Activated T-cell treated with anti-CD3 and anti-CD28 coated beads, Interleukin-2, amount 50 U/mL, for 4 hours (primary cell): Measurements from ENCODE around the gene FILIP1L. TPM values are rescaled to one million over a fixed set of nuclear protein-coding genes. Genes with fewer than 3 reads are reported as not detected.

Experiments used
- ATAC-seq, 2 donors: fragments of 200-7000 bp; cut with Tn5 transposase; one replicate each; pipeline ENCODE4 v1.10.0; 2021
- DNase-seq: peaks from one replicate; pipeline ENCODE4 v3.0.0-alpha.2; 2020
- H3K27me3 Mint-ChIP-seq: one replicate; pipeline ENCODE4 v1.8.0; 2021; ENCODE audit warnings: low read depth, mixed read lengths
- H3K36me3 Mint-ChIP-seq: one replicate; pipeline ENCODE4 v1.8.0; 2022; ENCODE audit warnings: mixed read lengths; ENCODE audit not compliant: insufficient read depth
- H3K4me1 Mint-ChIP-seq: one replicate; pipeline ENCODE4 v1.8.0; 2021; ENCODE audit warnings: low read depth, mixed read lengths
- H3K4me3 Mint-ChIP-seq: one replicate; pipeline ENCODE4 v1.8.0; 2021; ENCODE audit warnings: mild to moderate bottlenecking, moderate library complexity, mixed read lengths
- H3K9me3 Mint-ChIP-seq: one replicate; pipeline ENCODE4 v1.8.0; 2021; ENCODE audit warnings: mixed read lengths
- total RNA-seq, 3 donors: library from RNA; stranded (reverse); gene quantifications; one replicate each; pipeline ENCODE4 v1.2.1, GENCODE V29; 2021

Gene FILIP1L
- total RNA-seq, 3 donors from 2014 or later, result 0.08 to 0.28 TPM; not detected in 1

GRCh38 chr3:99862208-99862607 is 252.1 kb downstream of the FILIP1L start:
- ATAC-seq, result no peak

GRCh38 chr3:99861216-99861615 is 253.1 kb downstream of the FILIP1L start:
- ATAC-seq, result no peak
- peaks cover 10% of the 10 kb centered on the region for H3K4me1 Mint-ChIP-seq

More at GRCh38 chr3:99862208-99862607, 252.1 kb downstream of the FILIP1L start:
- DNase-seq, result no peak
- peaks cover 18% of the 10 kb centered on the region for H3K36me3 Mint-ChIP-seq
- no peaks in the 10 kb centered on the region for H3K27me3 Mint-ChIP-seq
- no peaks in the 10 kb centered on the region for H3K9me3 Mint-ChIP-seq
- peaks cover 18% of the 10 kb centered on the region for H3K4me1 Mint-ChIP-seq
- no peak overlapping the region for H3K4me3 Mint-ChIP-seq

GRCh38 chr3:99859825-99860224 is 254.5 kb downstream of the FILIP1L start:
- Mint-ChIP-seq H3K4me3 (no peak overlapping the region), H3K36me3 (peaks cover 26% of the 10 kb centered on the region), H3K27me3 (no peaks in the 10 kb centered on the region), H3K4me1 (peaks cover 4% of the 10 kb centered on the region), H3K9me3 (no peaks in the 10 kb centered on the region)
- DNase-seq, result no peak
- no peak for ATAC-seq

More at GRCh38 chr3:99861216-99861615, 253.1 kb downstream of the FILIP1L start:
- Mint-ChIP-seq H3K27me3 (no peaks in the 10 kb centered on the region), H3K4me3 (no peak overlapping the region), H3K36me3 (peaks cover 18% of the 10 kb centered on the region), H3K9me3 (no peaks in the 10 kb centered on the region)
- no peak for DNase-seq

GRCh38 chr3:99858469-99858868 is 255.8 kb downstream of the FILIP1L start:
- DNase-seq (no peak), ATAC-seq (no peak)
- no peaks in the 10 kb centered on the region for H3K9me3 Mint-ChIP-seq
- no peak overlapping the region for H3K4me3 Mint-ChIP-seq
- H3K27me3 Mint-ChIP-seq, result no peaks in the 10 kb centered on the region
- H3K4me1 Mint-ChIP-seq, result peaks cover 4% of the 10 kb centered on the region
- peaks cover 28% of the 10 kb centered on the region for H3K36me3 Mint-ChIP-seq

- DNase-seq, result no peak
- H3K4me3 Mint-ChIP-seq, result no peak overlapping the region
- peaks cover 2% of the 10 kb centered on the region for H3K4me1 Mint-ChIP-seq
- ATAC-seq, result no peak
- H3K36me3 Mint-ChIP-seq, result peaks cover 21% of the 10 kb centered on the region
- H3K9me3 Mint-ChIP-seq, result no peaks in the 10 kb centered on the region
- no peaks in the 10 kb centered on the region for H3K27me3 Mint-ChIP-seq
Measured at GRCh38 chr3:99857278-99857677, 257.0 kb downstream of the FILIP1L start.

GRCh38 chr3:99856437-99857220 is 257.7 kb downstream of the FILIP1L start:
- ATAC-seq, result peak; percentile 86 to 87

GRCh38 chr3:99855900-99856299 is 258.4 kb downstream of the FILIP1L start:
- Mint-ChIP-seq H3K27me3 (no peaks in the 10 kb centered on the region), H3K4me3 (no peak overlapping the region), H3K9me3 (no peaks in the 10 kb centered on the region), H3K36me3 (peaks cover 17% of the 10 kb centered on the region), H3K4me1 (peaks cover 2% of the 10 kb centered on the region)
- DNase-seq (no peak), ATAC-seq (no peak)

More at GRCh38 chr3:99856437-99857220, 257.7 kb downstream of the FILIP1L start:
- DNase-seq, result no peak
- Mint-ChIP-seq H3K27me3 (no peaks in the 10 kb centered on the region), H3K36me3 (peaks cover 22% of the 10 kb centered on the region), H3K4me3 (no peak overlapping the region), H3K4me1 (peaks cover 2% of the 10 kb centered on the region), H3K9me3 (no peaks in the 10 kb centered on the region)

- DNase-seq (no peak), ATAC-seq (no peak)
- H3K4me3 Mint-ChIP-seq, result no peak overlapping the region
- H3K36me3 Mint-ChIP-seq, result peaks cover 17% of the 10 kb centered on the region
- no peaks in the 10 kb centered on the region for H3K9me3 Mint-ChIP-seq
- peaks cover 2% of the 10 kb centered on the region for H3K4me1 Mint-ChIP-seq
- no peaks in the 10 kb centered on the region for H3K27me3 Mint-ChIP-seq
Measured at GRCh38 chr3:99854756-99855298, 259.5 kb downstream of the FILIP1L start.

- ATAC-seq, result no peak
- Mint-ChIP-seq H3K36me3 (peaks cover 14% of the 10 kb centered on the region), H3K4me3 (no peak overlapping the region), H3K9me3 (no peaks in the 10 kb centered on the region), H3K4me1 (peaks cover 2% of the 10 kb centered on the region), H3K27me3 (no peaks in the 10 kb centered on the region)
- no peak for DNase-seq
Measured at GRCh38 chr3:99852851-99853250, 261.4 kb downstream of the FILIP1L start.

GRCh38 chr3:99851955-99852354 is 262.3 kb downstream of the FILIP1L start:
- peaks cover 14% of the 10 kb centered on the region for H3K36me3 Mint-ChIP-seq
- ATAC-seq (no peak), DNase-seq (no peak)
- H3K9me3 Mint-ChIP-seq, result no peaks in the 10 kb centered on the region
- peaks cover 2% of the 10 kb centered on the region for H3K4me1 Mint-ChIP-seq
- no peaks in the 10 kb centered on the region for H3K27me3 Mint-ChIP-seq
- H3K4me3 Mint-ChIP-seq, result no peak overlapping the region

GRCh38 chr3:99850608-99851007 is 263.7 kb downstream of the FILIP1L start:
- Mint-ChIP-seq H3K9me3 (no peaks in the 10 kb centered on the region), H3K4me1 (peaks cover 2% of the 10 kb centered on the region), H3K36me3 (peaks cover 9% of the 10 kb centered on the region), H3K4me3 (no peak overlapping the region), H3K27me3 (no peaks in the 10 kb centered on the region)
- DNase-seq (no peak), ATAC-seq (no peak)

GRCh38 chr3:99848433-99848832 is 265.9 kb downstream of the FILIP1L start:
- no peak overlapping the region for H3K4me3 Mint-ChIP-seq
- H3K4me1 Mint-ChIP-seq, result peaks cover 11% of the 10 kb centered on the region
- H3K36me3 Mint-ChIP-seq, result peaks cover 4% of the 10 kb centered on the region
- H3K27me3 Mint-ChIP-seq, result no peaks in the 10 kb centered on the region
- ATAC-seq (no peak), DNase-seq (no peak)
- no peaks in the 10 kb centered on the region for H3K9me3 Mint-ChIP-seq

- Mint-ChIP-seq H3K4me1 (peaks cover 11% of the 10 kb centered on the region), H3K27me3 (no peaks in the 10 kb centered on the region), H3K36me3 (peaks cover 3% of the 10 kb centered on the region)
Measured at GRCh38 chr3:99846477-99847160, 267.7 kb downstream of the FILIP1L start.

GRCh38 chr3:99845999-99846398 is 268.3 kb downstream of the FILIP1L start:
- H3K36me3 Mint-ChIP-seq, result peaks cover 2% of the 10 kb centered on the region
- H3K27me3 Mint-ChIP-seq, result no peaks in the 10 kb centered on the region
- H3K9me3 Mint-ChIP-seq, result no peaks in the 10 kb centered on the region
- H3K4me1 Mint-ChIP-seq, result peaks cover 11% of the 10 kb centered on the region
- H3K4me3 Mint-ChIP-seq, result no peak overlapping the region
- DNase-seq (no peak), ATAC-seq (no peak)

More at GRCh38 chr3:99846477-99847160, 267.7 kb downstream of the FILIP1L start:
- H3K4me3 Mint-ChIP-seq, result no peak overlapping the region
- H3K9me3 Mint-ChIP-seq, result no peaks in the 10 kb centered on the region
- DNase-seq, result no peak
- ATAC-seq, result no peak
